SK-N-MC (cell line): ENCODE measurements around the gene TEX51.

ENCODE experiments used
- DNase-seq: peaks from one replicate; pipeline ENCODE4 v3.0.0-alpha.2; 2011; ENCODE audit warnings: low read depth, low spot score
- H3K27ac ChIP-seq: fragments of 200-600 bp; sonication (generic); 2 replicates; pipeline ENCODE4 v1.5.1; 2016; ENCODE audit warnings: mixed run types
- H3K36me3 ChIP-seq: fragments of 200-600 bp; sonication (generic); 2 replicates; pipeline ENCODE4 v1.6.1; 2017; ENCODE audit warnings: antibody characterized with exemption, low read length, mixed read lengths; ENCODE audit not compliant: insufficient read depth
- H3K4me3 ChIP-seq: fragments of 200-600 bp; sonication (generic); 2 replicates; pipeline ENCODE4 v1.5.1; 2016
- H3K9ac ChIP-seq: fragments of 200-600 bp; sonication (generic); 2 replicates; pipeline ENCODE4 v1.8.0; 2017; ENCODE audit warnings: mixed run types, mixed read lengths; ENCODE audit not compliant: insufficient read length
- H3K9me3 ChIP-seq: fragments of 200-600 bp; sonication (generic); 2 replicates; pipeline ENCODE4 v1.6.1; 2017; ENCODE audit warnings: low read depth, mild to moderate bottlenecking, antibody characterized with exemption, low read length, moderate library complexity, mixed read lengths
- EZH2 ChIP-seq: fragments of 200-600 bp; sonication (generic); IDR thresholded peaks from one replicate; pipeline ENCODE4 v1.6.1; 2017; ENCODE audit warnings: antibody characterized with exemption
- FOXP2 ChIP-seq: optimal IDR thresholded peaks from 2 replicates; pipeline ENCODE3; 2011; ENCODE audit warnings: mild to moderate bottlenecking, moderate library complexity; ENCODE audit not compliant: insufficient read depth; ENCODE audit errors: extremely low read length, control extremely low read depth
- POLR2AphosphoS5 ChIP-seq: IDR thresholded peaks from 2 replicates; pipeline ENCODE4 v1.6.1; 2012; ENCODE audit warnings: mild to moderate bottlenecking, low read depth, low read length, borderline replicate concordance

Gene TEX51

GRCh38 chr2:126902859-126903258 is 4.2 kb downstream of the TEX51 start:
- DNase-seq: no peak
- Histone ChIP-seq H3K27ac (no peak overlapping the region), H3K9me3 (no peaks in the 10 kb centered on the region), H3K36me3 (no peaks in the 10 kb centered on the region), H3K4me3 (no peak overlapping the region), H3K9ac (no peak overlapping the region)
- TF ChIP-seq FOXP2 (no peak), EZH2 (no peak), POLR2AphosphoS5 (no peak)

GRCh38 chr2:126905991-126906390 is 7.3 kb downstream of the TEX51 start:
- H3K9ac ChIP-seq: no peak overlapping the region
- H3K9me3 ChIP-seq: no peaks in the 10 kb centered on the region
- no peak for DNase-seq
- H3K27ac ChIP-seq: no peak overlapping the region
- H3K4me3 ChIP-seq: no peak overlapping the region
- H3K36me3 ChIP-seq: no peaks in the 10 kb centered on the region
- TF ChIP-seq EZH2 (no peak), POLR2AphosphoS5 (no peak), FOXP2 (no peak)

- Histone ChIP-seq H3K9me3 (no peaks in the 10 kb centered on the region), H3K4me3 (no peak overlapping the region), H3K27ac (no peak overlapping the region), H3K9ac (no peak overlapping the region), H3K36me3 (no peaks in the 10 kb centered on the region)
- no peak for DNase-seq
- no peak for TF ChIP-seq EZH2
- no peak for TF ChIP-seq FOXP2
- no peak for TF ChIP-seq POLR2AphosphoS5
These were observed 8.1 kb downstream of the TEX51 start for GRCh38 chr2:126906781-126907180.

GRCh38 chr2:126907671-126908070 is 9.0 kb downstream of the TEX51 start:
- Histone ChIP-seq H3K36me3 (no peaks in the 10 kb centered on the region), H3K4me3 (no peak overlapping the region), H3K9ac (no peak overlapping the region), H3K27ac (no peak overlapping the region), H3K9me3 (no peaks in the 10 kb centered on the region)
- no peak for TF ChIP-seq EZH2
- no peak for TF ChIP-seq POLR2AphosphoS5
- no peak for TF ChIP-seq FOXP2
- DNase-seq: no peak

GRCh38 chr2:126908721-126909177 is 10.1 kb downstream of the TEX51 start:
- H3K9ac ChIP-seq: no peak overlapping the region
- TF ChIP-seq EZH2: no peak
- TF ChIP-seq FOXP2: no peak
- TF ChIP-seq POLR2AphosphoS5: no peak
- no peaks in the 10 kb centered on the region for H3K36me3 ChIP-seq
- H3K27ac ChIP-seq: no peak overlapping the region
- no peaks in the 10 kb centered on the region for H3K9me3 ChIP-seq
- H3K4me3 ChIP-seq: no peak overlapping the region
- no peak for DNase-seq

GRCh38 chr2:126909366-126909765 is 10.7 kb downstream of the TEX51 start:
- Histone ChIP-seq H3K27ac (no peak overlapping the region), H3K9ac (no peak overlapping the region), H3K36me3 (no peaks in the 10 kb centered on the region), H3K9me3 (no peaks in the 10 kb centered on the region), H3K4me3 (no peak overlapping the region)
- no peak for TF ChIP-seq FOXP2
- TF ChIP-seq EZH2: no peak
- TF ChIP-seq POLR2AphosphoS5: no peak
- no peak for DNase-seq

- Histone ChIP-seq H3K9me3 (no peaks in the 10 kb centered on the region), H3K36me3 (no peaks in the 10 kb centered on the region), H3K9ac (no peak overlapping the region), H3K4me3 (no peak overlapping the region), H3K27ac (no peak overlapping the region)
- DNase-seq: no peak
- TF ChIP-seq EZH2 (no peak), FOXP2 (no peak), POLR2AphosphoS5 (no peak)
These were observed 11.1 kb downstream of the TEX51 start for GRCh38 chr2:126909781-126910180.

GRCh38 chr2:126910637-126911036 is 11.9 kb downstream of the TEX51 start:
- Histone ChIP-seq H3K36me3 (no peaks in the 10 kb centered on the region), H3K27ac (no peak overlapping the region), H3K9me3 (no peaks in the 10 kb centered on the region), H3K4me3 (no peak overlapping the region), H3K9ac (no peak overlapping the region)
- DNase-seq: no peak
- TF ChIP-seq POLR2AphosphoS5: no peak
- TF ChIP-seq EZH2: no peak
- no peak for TF ChIP-seq FOXP2

- Histone ChIP-seq H3K9ac (no peak overlapping the region), H3K36me3 (no peaks in the 10 kb centered on the region), H3K4me3 (no peak overlapping the region), H3K9me3 (no peaks in the 10 kb centered on the region), H3K27ac (no peak overlapping the region)
- TF ChIP-seq EZH2 (no peak), POLR2AphosphoS5 (no peak), FOXP2 (no peak)
- DNase-seq: no peak
These were observed 12.6 kb downstream of the TEX51 start for GRCh38 chr2:126911111-126911796.
